ENCODE measurements around the gene PHLPP1.

The PHLPP1 gene

GRCh38 chr18:62839874-62840713 is 124.8 kb downstream of the PHLPP1 start:
- Histone ChIP-seq H3K9me3 (no peaks in the 10 kb centered on the region), H3K4me1 (ENCODE audit: control insufficient read depth in 1 of 2, insufficient read depth in 1 of 2, low read depth in 1 of 2, low read length in 1 of 2) (no peaks in the 10 kb centered on the region), H3K27me3 (no peaks in the 10 kb centered on the region), H3K27ac (no peak overlapping the region), H3K36me3 (no peaks in the 10 kb centered on the region), H3K4me3 (ENCODE audit: low read depth in 1 of 2, low read length in 1 of 2) (no peak overlapping the region)
- no peak for TF ChIP-seq CTCF (IDR thresholded peaks at IDR 0.05)

GRCh38 chr18:62841405-62841804 is 126.1 kb downstream of the PHLPP1 start:
- Histone ChIP-seq H3K27ac (no peak overlapping the region), H3K4me3 (ENCODE audit: low read depth in 1 of 2, low read length in 1 of 2) (no peak overlapping the region), H3K4me1 (ENCODE audit: control insufficient read depth in 1 of 2, insufficient read depth in 1 of 2, low read depth in 1 of 2, low read length in 1 of 2) (no peaks in the 10 kb centered on the region), H3K9me3 (no peaks in the 10 kb centered on the region), H3K27me3 (no peaks in the 10 kb centered on the region), H3K36me3 (no peaks in the 10 kb centered on the region)
- no peak for TF ChIP-seq CTCF (IDR thresholded peaks at IDR 0.05)

GRCh38 chr18:62842898-62843297 is 127.6 kb downstream of the PHLPP1 start:
- H3K4me3 ChIP-seq (ENCODE audit: low read depth in 1 of 2, low read length in 1 of 2), result no peak overlapping the region
- no peaks in the 10 kb centered on the region for H3K9me3 ChIP-seq
- no peaks in the 10 kb centered on the region for H3K36me3 ChIP-seq

GRCh38 chr18:62844850-62845643 is 129.7 kb downstream of the PHLPP1 start:
- Histone ChIP-seq H3K9me3 (no peaks in the 10 kb centered on the region), H3K36me3 (no peaks in the 10 kb centered on the region), H3K4me1 (ENCODE audit: control insufficient read depth in 1 of 2, insufficient read depth in 1 of 2, low read depth in 1 of 2, low read length in 1 of 2) (no peaks in the 10 kb centered on the region), H3K4me3 (ENCODE audit: low read depth in 1 of 2, low read length in 1 of 2) (no peak overlapping the region), H3K27ac (no peak overlapping the region), H3K27me3 (no peaks in the 10 kb centered on the region)
- TF ChIP-seq CTCF (IDR thresholded peaks at IDR 0.05), result no peak

More at GRCh38 chr18:62842898-62843297, 127.6 kb downstream of the PHLPP1 start:
- no peaks in the 10 kb centered on the region for H3K4me1 ChIP-seq (ENCODE audit: control insufficient read depth in 1 of 2, insufficient read depth in 1 of 2, low read depth in 1 of 2, low read length in 1 of 2)
- no peaks in the 10 kb centered on the region for H3K27me3 ChIP-seq
- H3K27ac ChIP-seq, result no peak overlapping the region
- no peak for TF ChIP-seq CTCF (IDR thresholded peaks at IDR 0.05)

GRCh38 chr18:62846313-62846712 is 131.0 kb downstream of the PHLPP1 start:
- Histone ChIP-seq H3K4me1 (ENCODE audit: control insufficient read depth in 1 of 2, insufficient read depth in 1 of 2, low read depth in 1 of 2, low read length in 1 of 2) (no peaks in the 10 kb centered on the region), H3K9me3 (no peaks in the 10 kb centered on the region), H3K27ac (no peak overlapping the region), H3K27me3 (no peaks in the 10 kb centered on the region), H3K36me3 (no peaks in the 10 kb centered on the region), H3K4me3 (ENCODE audit: low read depth in 1 of 2, low read length in 1 of 2) (no peak overlapping the region)
- TF ChIP-seq CTCF (IDR thresholded peaks at IDR 0.05), result no peak

Data from neutrophil (primary cell).